NCI-H2227 treated with DMSO at 0.1 percent for 48 hours (cell line): ENCODE data around the gene LILRA1.
"Not testable (repeated sequence)": the region's sequence is repeated elsewhere in the genome, so short reads cannot be mapped to it uniquely, and the experiment has no call there.

Source experiments
- DNase-seq: peaks from one replicate; lab custom pipeline; 2025; lab: John Stamatoyannopoulos, UW

LILRA1 gene

GRCh38 chr19:54624934-54625730, 31.7 kb downstream of the LILRA1 start:
- not testable (repeated sequence) for DNase-seq

GRCh38 chr19:54626757-54627156, 33.3 kb downstream of the LILRA1 start:
- no peak for DNase-seq

GRCh38 chr19:54627912-54628311, 34.5 kb downstream of the LILRA1 start:
- DNase-seq = not testable (repeated sequence)

- DNase-seq = not testable (repeated sequence)
Observed at GRCh38 chr19:54630262-54630661, 36.8 kb downstream of the LILRA1 start, which contains the start of gene LILRB1. TSS of gene LILRB1 (plus strand) at chr19:54630484. CDS start at chr19:54631074, 590 bp downstream.

DNA sequence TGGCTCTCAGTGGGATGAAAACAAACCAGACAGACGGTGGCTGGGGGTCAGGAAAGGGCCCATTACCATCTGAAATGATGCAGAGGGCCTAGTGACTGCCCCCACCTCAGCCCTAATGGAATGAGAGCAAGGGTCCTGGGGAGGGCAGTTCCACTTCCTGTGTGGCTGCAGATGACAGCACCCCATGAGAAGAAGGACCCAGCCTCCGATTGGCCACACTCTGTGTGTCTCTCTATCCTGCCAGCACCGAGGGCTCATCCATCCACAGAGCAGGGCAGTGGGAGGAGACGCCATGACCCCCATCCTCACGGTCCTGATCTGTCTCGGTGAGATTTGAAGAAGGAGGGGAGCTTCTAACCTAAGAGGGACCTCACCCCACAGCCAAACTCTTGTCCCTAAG, 37.4 kb downstream of the LILRA1 start:
- DNase-seq = no peak

GRCh38 chr19:54631489-54632337, 38.3 kb downstream of the LILRA1 start:
- DNase-seq = not testable (repeated sequence)

GRCh38 chr19:54632517-54632916, 39.1 kb downstream of the LILRA1 start:
- DNase-seq = not testable (repeated sequence)

GRCh38 chr19:54633401-54633800, 40.0 kb downstream of the LILRA1 start:
- no peak for DNase-seq

DNA sequence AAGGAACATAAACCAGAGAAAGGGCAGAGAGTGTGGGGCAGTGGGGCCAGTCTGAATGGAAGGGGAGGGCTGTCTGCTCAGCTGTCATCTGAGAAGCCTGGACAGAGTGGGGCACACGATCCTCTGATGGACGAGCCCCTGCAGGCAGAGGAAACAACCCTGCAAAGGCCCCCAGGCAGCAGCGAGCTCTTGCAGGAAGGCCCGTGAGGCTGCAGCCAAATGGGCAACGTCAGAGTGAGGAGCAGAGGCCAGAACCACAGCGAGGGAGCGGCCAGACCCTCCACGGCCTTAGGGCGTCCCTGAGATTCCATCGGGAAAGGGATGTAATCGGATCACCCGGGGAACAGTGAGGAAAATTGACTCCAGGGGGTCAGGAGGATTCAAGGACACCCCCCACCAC, 42.6 kb downstream of the LILRA1 start:
- not testable (repeated sequence) for DNase-seq

DNA sequence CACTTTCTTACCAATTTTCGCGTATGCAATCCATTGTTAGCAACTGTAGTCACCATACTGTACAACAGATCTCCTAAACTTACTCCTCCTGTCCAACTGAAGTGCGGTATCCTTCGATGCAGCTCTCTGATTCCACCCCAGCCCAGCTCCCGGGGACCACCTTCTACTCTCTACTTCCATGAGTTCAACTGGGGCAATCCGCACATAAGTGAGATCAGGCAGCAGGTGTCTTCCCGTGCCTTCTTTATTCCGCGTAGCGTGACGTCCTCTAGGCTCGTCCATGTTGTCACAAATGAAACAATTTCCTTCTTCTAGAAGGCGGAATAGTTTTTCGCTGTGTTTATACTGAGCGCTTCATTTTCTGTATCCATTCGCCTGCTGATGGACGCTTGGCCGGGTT, 45.3 kb downstream of the LILRA1 start:
- no peak for DNase-seq

GRCh38 chr19:54642953-54643352, 49.5 kb downstream of the LILRA1 start:
- not testable (repeated sequence) for DNase-seq

DNA sequence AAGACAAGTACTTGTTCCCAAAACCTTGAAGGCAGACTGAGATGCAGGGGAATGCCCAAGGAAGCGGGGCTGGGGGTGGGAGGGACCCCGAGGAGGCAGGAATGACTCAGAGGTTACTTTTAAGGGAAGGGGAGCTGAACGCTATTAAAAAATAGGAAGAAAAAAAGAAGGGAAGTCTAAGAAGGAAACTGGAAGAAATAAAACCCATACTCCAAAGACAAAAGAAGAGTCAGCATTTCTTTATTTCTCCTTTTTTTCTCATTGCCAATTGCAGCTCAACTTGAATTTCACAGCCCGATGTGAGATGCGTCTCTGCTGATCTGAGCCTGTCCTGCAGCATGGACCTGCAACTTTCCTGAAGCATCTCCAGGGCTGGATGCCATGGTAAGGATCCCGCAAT, 50.2 kb downstream of the LILRA1 start:
- DNase-seq = not testable (repeated sequence)

- no peak for DNase-seq
Observed at GRCh38 chr19:54644056-54644455, 50.6 kb downstream of the LILRA1 start.

DNA sequence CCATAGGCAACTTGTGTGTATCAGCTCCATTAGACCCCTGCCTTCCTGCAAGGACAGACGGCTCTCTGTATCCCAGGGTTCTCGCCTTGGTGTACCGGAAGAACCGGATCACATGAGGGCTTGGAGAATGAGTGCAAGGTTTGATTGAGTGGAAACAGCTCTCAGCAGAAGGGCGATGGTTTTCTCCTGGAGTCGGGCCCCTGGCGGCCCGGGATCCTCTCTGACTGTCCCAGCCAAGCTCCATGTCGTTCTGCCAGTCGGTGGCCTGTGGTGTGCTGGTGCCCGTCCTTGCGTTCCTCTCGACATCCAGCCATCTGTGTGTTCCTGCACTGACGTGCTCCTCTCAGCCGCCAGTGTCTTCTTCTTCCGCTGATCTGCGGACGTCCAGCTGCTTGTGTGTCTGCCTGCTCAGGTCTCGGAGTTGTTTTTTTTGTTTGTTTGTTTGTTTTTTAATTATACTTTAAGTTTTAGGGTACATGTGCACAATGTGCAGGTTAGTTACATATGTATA, 53.0 kb downstream of the LILRA1 start:
- DNase-seq = no peak

- DNase-seq = no peak
Observed at GRCh38 chr19:54648129-54648528, 54.7 kb downstream of the LILRA1 start.

DNA sequence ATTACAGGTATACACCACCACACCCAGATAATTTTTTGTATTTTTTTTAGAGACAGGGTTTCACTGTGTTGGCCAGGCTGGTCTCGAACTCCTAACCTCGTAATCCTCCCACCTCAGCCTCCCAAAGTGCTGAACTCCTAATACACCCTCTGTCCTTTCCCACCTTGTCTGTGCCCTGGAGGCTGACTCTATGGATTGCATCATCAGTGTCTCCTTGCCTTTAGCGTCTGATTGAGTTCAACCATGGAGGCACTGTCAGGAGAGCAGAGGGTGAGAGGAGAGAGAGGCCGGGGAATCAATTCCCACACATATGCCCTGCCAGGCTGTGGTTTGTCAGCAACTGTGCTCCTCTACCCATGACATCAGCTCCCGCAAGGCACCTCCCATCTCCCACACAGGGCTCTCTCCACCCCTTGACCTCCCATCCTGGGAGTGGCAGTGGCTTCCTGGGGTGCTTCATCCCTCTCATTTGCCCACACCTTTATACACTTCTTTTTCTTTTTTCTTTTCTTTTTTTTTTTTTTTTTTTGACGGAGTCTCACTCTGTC, 56.8 kb downstream of the LILRA1 start:
- DNase-seq = no peak
